Hematopoietic multipotent progenitor cell treated with erythropoietin and hydrocortisone succinate and interleukin-3 and kit ligand, for 17 days (in vitro differentiated cells): ENCODE measurements around the gene PCBP4.

Experiments used
- DNase-seq: peaks from one replicate; pipeline ENCODE4 v3.0.0-alpha.2; 2015; ENCODE audit warnings: low spot score

Gene PCBP4

GRCh38 chr3:51954713-51955112, 12.5 kb downstream of the PCBP4 start:
- DNase-seq, result no peak

GRCh38 chr3:51954105-51954504, 13.1 kb downstream of the PCBP4 start:
- no peak for DNase-seq

GRCh38 chr3:51953445-51953844, 13.8 kb downstream of the PCBP4 start:
- DNase-seq, result no peak

- no peak for DNase-seq
Observed at GRCh38 chr3:51950899-51951298, 16.4 kb downstream of the PCBP4 start.

- DNase-seq, result no peak
Observed at GRCh38 chr3:51949121-51949520, 18.1 kb downstream of the PCBP4 start.

GRCh38 chr3:51948016-51948580, 19.2 kb downstream of the PCBP4 start:
- no peak for DNase-seq

GRCh38 chr3:51947215-51947900, 19.9 kb downstream of the PCBP4 start:
- DNase-seq, result no peak

- no peak for DNase-seq
Observed at GRCh38 chr3:51946796-51947195, 20.5 kb downstream of the PCBP4 start.

GRCh38 chr3:51945926-51946705, 21.1 kb downstream of the PCBP4 start:
- DNase-seq, result no peak

GRCh38 chr3:51945031-51945840, 22.0 kb downstream of the PCBP4 start:
- DNase-seq, result no peak

- no peak for DNase-seq
Observed at GRCh38 chr3:51944451-51945021, 22.7 kb downstream of the PCBP4 start.

- DNase-seq, result no peak
Observed at GRCh38 chr3:51943451-51944391, 23.5 kb downstream of the PCBP4 start.

- DNase-seq, result peak; percentile 53
Observed at GRCh38 chr3:51942603-51943450, 24.4 kb downstream of the PCBP4 start.

- peak; percentile 99 for DNase-seq
Observed at GRCh38 chr3:51941798-51942602, 25.3 kb downstream of the PCBP4 start, which contains the start of the genes PARP3 and RRP9. PARP3 (plus strand) TSS chr3:51942363; CDS start chr3:51943356, 993 bp downstream. RRP9 (minus strand) TSS chr3:51941904; CDS start chr3:51941867, 37 bp downstream.

GRCh38 chr3:51941463-51941797, 25.8 kb downstream of the PCBP4 start:
- no peak for DNase-seq

- no peak for DNase-seq
Observed at GRCh38 chr3:51940648-51941462, 26.4 kb downstream of the PCBP4 start.

GRCh38 chr3:51938780-51939425, 28.4 kb downstream of the PCBP4 start:
- no peak for DNase-seq
